Choroid plexus epithelial cell (primary cell): Measurements from ENCODE around the gene PNPLA2.

ENCODE experiments used
- DNase-seq: peaks from one replicate; pipeline ENCODE4 v3.0.0-alpha.2; 2010; ENCODE audit warnings: low read depth
- H3K4me3 ChIP-seq: 2 replicates; pipeline ENCODE4 v1.5.1; 2011; ENCODE audit warnings: low read depth, mild to moderate bottlenecking, control low read depth, low read length, moderate library complexity
- CTCF ChIP-seq: conservative IDR thresholded peaks from 2 replicates; pipeline ENCODE4 v1.5.1; 2011; ENCODE audit warnings: low read depth, mild to moderate bottlenecking, control low read depth, inconsistent platforms, low read length, moderate library complexity

The PNPLA2 gene

DNA sequence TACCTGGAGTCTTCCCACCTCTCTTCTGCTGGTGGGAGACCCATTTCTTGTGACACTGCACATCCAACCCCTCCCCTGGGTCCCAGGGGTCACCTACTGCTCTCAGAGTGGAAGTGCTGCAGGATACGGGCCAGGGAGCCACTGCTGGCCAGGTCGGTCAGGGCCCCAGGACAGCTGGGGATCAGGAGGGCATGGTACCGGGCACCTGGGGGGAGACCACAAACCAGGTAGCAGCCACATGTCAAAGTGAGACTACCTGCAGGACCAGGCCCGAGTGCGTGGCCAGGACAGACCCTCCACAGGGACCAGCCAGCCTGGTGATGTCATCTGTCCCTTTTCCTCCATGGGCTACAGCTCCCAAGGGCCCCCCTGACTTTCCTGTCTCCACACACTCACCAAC lies 45.3 kb upstream of the PNPLA2 start:
- no peak for TF ChIP-seq CTCF
- no peak for DNase-seq
- H3K4me3 ChIP-seq: no peak overlapping the region

- H3K4me3 ChIP-seq: no peak overlapping the region
- TF ChIP-seq CTCF: no peak
- no peak for DNase-seq
Observed at GRCh38 chr11:773830-774229, 44.9 kb upstream of the PNPLA2 start.

DNA sequence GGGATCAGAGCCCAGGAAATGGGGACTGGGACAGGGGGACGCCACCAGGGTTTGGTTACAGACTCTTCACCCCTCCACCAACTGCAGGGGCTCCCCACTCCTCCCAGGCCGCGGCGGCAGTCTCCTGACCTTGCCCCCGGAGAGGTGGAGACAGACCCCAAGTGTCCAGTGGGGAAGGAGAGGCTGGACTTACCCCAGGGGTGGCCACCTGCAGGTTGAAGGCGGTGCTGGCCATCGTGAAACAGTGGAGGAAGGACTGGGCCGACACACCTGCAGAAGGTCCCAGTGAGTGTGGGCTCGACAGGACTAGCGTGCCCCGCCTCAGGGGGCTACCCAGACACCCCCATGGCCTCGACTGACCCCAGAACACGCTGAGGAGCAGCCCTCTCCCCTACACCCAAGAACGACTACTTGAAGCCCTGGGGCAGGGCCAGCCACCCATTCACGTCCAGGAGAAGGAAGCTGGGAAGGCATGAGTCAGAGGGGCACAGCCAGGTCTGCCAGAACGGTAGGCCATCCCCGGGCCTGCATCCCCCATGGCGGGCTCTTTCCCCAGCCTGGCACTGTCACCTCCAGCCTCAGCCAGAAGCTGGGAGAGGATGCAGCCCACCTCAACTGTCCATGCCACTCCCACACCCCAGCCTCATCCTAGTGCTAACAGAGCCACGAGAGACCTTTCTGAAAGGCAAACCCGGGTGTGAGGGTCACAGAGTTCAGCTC lies 43.7 kb upstream of the PNPLA2 start:
- H3K4me3 ChIP-seq: peak overlapping the region; percentile 18
- no peak for DNase-seq

GRCh38 chr11:776263-776560 lies 42.5 kb upstream of the PNPLA2 start:
- TF ChIP-seq CTCF: no peak
- H3K4me3 ChIP-seq: peak overlapping the region; percentile 88
- no peak for DNase-seq

More for the DNA sequence above, 43.7 kb upstream of the PNPLA2 start:
- no peak for TF ChIP-seq CTCF

GRCh38 chr11:776561-777287 lies 42.0 kb upstream of the PNPLA2 start:
- no peak for TF ChIP-seq CTCF
- DNase-seq: peak; percentile 34
- peak overlapping the region; percentile 88 for H3K4me3 ChIP-seq

GRCh38 chr11:777288-778255 lies 41.1 kb upstream of the PNPLA2 start, which contains the start of gene GATD1:
Gene GATD1 (minus strand): TSS chr11:777487. CDS start chr11:777462, 25 bp downstream.
- DNase-seq: peak; percentile 87
- no peak for TF ChIP-seq CTCF
- H3K4me3 ChIP-seq: peak within 1 kb of the TSS; percentile 88
